ENCODE results near the gene ABCA2.
A peak's percentile ranks its signal among the peaks of the same experiment; 100 is the strongest.

The ABCA2 gene

DNA sequence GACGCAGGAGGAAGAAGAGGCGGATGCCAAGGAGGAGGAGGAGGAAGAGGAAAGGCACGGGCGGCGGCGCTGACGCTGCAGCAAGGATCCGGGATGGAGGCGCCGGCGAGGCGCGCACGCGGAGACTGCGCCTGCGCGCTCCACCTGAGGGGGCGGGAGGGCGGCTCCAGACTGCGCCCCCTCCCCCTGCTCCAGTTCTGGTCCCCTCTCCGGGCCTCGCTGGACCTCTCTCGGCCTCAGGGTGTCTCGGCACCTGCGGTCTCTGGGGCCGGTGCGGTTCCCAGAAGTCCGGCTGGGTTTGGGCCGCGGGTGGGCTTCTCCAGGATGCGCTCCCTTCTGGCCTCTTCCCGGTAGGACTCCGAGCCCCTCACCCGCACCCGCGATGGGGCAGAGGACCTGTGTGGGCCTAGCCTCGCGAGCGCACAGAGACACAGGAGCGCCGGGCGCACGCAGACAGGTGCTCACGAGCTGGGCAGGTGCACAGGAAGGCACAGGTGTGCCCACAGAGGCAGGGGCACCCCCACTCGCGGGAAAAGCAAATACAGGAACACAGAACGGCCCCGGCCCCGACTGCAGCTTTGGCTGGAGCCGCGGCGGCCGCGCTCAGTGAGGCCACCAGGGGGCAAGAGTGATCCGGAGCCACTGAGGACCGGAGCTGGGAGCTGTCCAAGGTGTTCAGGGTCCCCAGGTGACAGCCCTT, 18.2 kb upstream of the ABCA2 start, which contains the start of gene NPDC1:
Gene NPDC1, minus strand, starts transcription at position 90 of the 700 bp plus-strand sequence. CDS start 188 bp downstream, outside the sequence.
- H3K4me3 ChIP-seq (ENCODE audit: low read length) = peak within 1 kb of the TSS; percentile 62
- TF ChIP-seq, protein P1, sequence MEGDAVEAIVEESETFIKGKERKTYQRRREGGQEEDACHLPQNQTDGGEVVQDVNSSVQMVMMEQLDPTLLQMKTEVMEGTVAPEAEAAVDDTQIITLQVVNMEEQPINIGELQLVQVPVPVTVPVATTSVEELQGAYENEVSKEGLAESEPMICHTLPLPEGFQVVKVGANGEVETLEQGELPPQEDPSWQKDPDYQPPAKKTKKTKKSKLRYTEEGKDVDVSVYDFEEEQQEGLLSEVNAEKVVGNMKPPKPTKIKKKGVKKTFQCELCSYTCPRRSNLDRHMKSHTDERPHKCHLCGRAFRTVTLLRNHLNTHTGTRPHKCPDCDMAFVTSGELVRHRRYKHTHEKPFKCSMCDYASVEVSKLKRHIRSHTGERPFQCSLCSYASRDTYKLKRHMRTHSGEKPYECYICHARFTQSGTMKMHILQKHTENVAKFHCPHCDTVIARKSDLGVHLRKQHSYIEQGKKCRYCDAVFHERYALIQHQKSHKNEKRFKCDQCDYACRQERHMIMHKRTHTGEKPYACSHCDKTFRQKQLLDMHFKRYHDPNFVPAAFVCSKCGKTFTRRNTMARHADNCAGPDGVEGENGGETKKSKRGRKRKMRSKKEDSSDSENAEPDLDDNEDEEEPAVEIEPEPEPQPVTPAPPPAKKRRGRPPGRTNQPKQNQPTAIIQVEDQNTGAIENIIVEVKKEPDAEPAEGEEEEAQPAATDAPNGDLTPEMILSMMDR (conservative IDR thresholded peaks at IDR 0.05; ENCODE audit: low read depth, low read length) = peak; percentile 90
- no peak for DNase-seq (ENCODE audit: low read depth)

DNA sequence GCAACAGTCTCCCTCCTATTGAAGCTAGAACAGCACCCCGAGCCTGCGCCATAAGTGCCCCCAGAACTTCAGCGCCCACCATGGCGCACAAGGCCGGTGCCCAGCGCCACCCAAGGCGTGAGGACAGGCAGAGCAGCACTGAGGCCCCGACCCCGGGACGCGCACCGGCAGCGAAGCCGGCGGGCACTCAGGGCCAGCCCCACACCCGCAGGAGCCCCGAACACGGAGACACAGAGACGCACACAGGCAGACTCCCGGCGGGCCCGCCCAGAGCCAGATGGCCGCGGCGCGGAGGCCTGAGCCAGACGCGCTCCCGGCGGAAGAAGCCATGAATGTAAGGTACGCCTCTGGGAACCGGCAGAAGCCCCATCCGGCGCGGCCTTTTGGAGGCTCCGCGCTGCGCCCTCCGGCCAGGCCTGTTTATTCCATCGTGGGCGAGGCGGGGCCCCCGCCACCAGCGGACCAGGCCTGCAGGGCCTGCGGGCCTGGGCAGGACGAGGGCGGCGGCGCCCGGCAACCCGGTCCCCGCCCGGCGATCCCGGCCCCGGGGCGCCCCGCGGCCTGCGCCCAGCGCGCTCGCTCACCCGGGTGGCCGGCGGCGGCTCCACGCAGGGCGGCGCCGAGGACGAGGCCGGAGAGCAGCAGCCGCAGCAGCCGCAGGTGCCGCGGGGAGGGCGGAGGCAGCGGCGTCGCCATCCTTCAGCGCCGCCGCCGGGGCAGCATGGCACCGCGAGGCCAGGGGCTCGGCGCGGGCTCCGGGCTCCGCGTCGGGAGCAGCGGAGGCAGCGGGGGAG, 17.5 kb upstream of the ABCA2 start:
- H3K4me3 ChIP-seq (ENCODE audit: low read length) = peak overlapping the region; percentile 62
- no peak for DNase-seq (ENCODE audit: low read depth)
- TF ChIP-seq, protein P1 (conservative IDR thresholded peaks at IDR 0.05; ENCODE audit: low read depth, low read length) = no peak

DNA sequence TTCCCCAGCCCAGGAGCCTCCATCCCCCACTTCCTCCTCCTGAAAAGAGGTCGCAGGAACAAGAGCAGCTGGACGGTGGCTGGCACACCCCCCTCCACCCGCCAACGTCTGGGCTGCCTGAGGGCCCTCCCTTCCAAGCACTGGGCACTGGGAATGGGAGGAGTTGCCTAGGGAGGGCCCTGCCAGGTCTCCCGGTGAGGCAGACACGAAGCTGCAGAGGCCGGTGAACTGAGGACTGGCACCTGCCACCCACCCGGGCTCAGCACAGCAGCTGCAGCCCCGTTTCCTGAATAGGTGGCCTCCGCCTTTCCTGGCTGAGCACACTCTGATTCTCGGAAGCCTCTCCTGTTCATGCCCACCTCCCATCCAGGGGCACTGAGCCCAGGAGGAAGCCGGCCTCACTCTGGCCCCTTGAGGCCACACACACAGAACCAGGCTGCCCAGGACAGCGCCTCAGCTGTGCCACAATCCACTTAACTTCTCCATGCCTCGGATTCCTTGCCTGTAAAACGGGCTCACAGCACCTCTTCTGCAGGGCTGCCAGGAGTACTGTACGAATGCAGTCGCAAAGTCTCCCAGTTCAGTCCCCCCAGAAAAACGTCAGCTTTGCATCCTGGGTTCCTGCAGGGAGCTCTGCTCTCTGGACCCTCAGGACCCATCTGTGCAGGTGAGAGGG, 16.6 kb upstream of the ABCA2 start:
- H3K4me3 ChIP-seq (ENCODE audit: low read length) = peak overlapping the region; percentile 47
- DNase-seq (ENCODE audit: low read depth) = no peak

DNA sequence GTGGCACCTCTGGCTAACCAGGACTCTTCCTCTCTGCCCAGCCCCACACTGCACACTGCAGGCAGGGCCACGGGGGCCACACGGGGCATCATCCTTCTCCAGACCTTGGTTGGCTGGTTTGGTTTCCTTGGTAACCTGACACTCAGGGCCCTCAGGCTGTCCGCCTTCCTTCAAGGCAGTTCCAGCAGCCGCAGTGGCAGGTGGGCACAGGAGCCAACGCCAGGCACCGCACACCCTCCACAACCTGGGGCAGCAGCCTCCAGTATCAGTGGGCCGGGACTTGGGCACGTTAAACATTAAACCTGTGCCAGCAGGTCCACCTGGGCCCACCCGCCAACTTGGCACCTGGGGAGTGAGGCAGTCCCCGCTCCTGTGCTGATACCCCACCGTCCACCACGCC, 16.0 kb upstream of the ABCA2 start:
- no peak overlapping the region for H3K4me3 ChIP-seq (ENCODE audit: low read length)
- TF ChIP-seq, protein P1 (conservative IDR thresholded peaks at IDR 0.05; ENCODE audit: low read depth, low read length) = no peak
- no peak for DNase-seq (ENCODE audit: low read depth)

More for the DNA sequence above, 16.6 kb upstream of the ABCA2 start:
- TF ChIP-seq, protein P1 (conservative IDR thresholded peaks at IDR 0.05; ENCODE audit: low read depth, low read length) = no peak

DNA sequence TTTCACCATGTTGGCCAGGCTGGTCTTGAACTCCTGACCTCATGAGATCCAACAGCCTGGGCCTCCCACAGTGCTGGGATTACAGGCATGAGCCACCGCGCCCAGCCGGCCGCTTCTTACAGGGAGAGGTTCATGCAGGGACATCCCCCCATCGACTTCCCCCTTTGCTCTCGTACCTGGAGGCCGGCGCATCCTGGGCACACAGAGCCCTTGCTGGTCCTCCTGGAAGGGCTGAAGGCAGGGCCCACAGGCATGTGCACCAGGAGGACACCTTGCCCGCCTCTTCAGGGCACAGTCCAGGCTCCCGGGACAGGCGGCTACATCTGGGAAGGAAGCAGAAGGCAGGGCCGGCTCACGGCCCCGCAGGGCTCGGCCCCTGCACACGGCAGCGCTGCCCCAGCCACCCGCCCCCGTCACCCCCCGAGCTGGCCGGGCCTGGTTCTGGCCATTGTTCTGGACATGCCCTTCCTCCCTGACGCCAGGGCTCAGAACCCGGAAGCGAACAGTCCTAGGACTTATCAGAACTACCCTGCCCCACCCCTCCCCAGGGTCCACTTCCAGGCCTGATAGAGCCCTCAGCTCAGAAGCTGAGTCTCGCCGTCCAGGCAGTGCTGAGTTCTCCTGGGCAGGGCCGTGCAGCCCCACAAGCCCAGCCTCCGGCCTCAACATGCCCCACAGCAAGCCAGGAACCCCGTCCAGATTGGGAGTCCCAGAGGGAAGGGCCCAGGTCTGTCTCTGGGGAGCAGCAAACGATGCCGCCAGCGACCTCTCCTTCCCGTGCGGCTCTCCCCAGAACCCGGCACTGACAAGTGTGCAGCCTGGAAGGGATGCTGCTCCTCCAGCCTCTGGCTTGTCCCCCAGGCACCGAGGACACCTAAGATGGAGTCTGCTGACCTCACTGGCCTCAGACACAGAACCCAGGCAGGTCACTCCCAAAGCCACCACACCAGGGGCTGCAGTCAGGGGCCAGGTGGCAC, 15.0 kb upstream of the ABCA2 start:
- TF ChIP-seq, protein P1 (conservative IDR thresholded peaks at IDR 0.05; ENCODE audit: low read depth, low read length) = no peak
- DNase-seq (ENCODE audit: low read depth) = no peak
- no peak overlapping the region for H3K4me3 ChIP-seq (ENCODE audit: low read length)

DNA sequence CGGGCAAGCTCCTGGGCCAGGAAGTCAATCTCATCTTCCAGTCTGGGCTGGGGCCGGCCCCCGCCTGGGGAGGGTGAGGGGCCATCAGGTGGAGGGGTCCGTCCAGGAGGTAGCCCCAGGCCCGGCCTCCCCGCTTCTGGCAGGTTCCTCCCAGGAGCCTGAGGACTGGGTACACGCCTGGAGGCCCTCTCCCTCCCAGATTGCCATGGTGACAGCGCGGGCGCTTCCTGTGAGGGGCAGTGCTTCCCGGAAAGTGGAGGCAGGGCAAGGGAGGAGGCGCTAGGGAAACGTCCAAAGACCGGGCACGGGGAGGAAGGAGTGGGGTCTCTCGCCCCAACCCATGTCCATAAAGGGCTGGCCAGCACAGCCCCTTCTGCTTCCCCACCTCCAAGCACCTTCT, 13.1 kb upstream of the ABCA2 start:
- no peak for DNase-seq (ENCODE audit: low read depth)
- TF ChIP-seq, protein P1 (conservative IDR thresholded peaks at IDR 0.05; ENCODE audit: low read depth, low read length) = no peak
- H3K4me3 ChIP-seq (ENCODE audit: low read length) = no peak overlapping the region
